HG03135 (cell line): ENCODE data around the gene MACO1.
"Not testable (repeated sequence)": the region's sequence is repeated elsewhere in the genome, so short reads cannot be mapped to it uniquely, and the experiment has no call there.

ENCODE experiments used
- ATAC-seq: cut with Tn5 transposase; IDR thresholded peaks from one replicate; pipeline ENCODE4 v1.9.1; 2021; ENCODE audit warnings: mild to moderate bottlenecking, moderate library complexity; ENCODE audit not compliant: unreplicated experiment

MACO1 gene

GRCh38 chr1:25450891-25451290 lies 20.2 kb downstream of the MACO1 start:
- ATAC-seq, result no peak

- no peak for ATAC-seq
Measured at GRCh38 chr1:25451908-25452307, 21.2 kb downstream of the MACO1 start.

GRCh38 chr1:25456502-25456901 lies 25.8 kb downstream of the MACO1 start:
- no peak for ATAC-seq

GRCh38 chr1:25458541-25459298 lies 28.0 kb downstream of the MACO1 start:
- no peak for ATAC-seq

GRCh38 chr1:25460020-25460419 lies 29.3 kb downstream of the MACO1 start:
- ATAC-seq, result no peak

- ATAC-seq, result not testable (repeated sequence)
Measured at GRCh38 chr1:25460816-25461215, 30.1 kb downstream of the MACO1 start.

GRCh38 chr1:25461849-25462248 lies 31.2 kb downstream of the MACO1 start:
- no peak for ATAC-seq

GRCh38 chr1:25462732-25463131 lies 32.0 kb downstream of the MACO1 start:
- ATAC-seq, result no peak

GRCh38 chr1:25467193-25467592 lies 36.5 kb downstream of the MACO1 start:
- no peak for ATAC-seq

- ATAC-seq, result no peak
Measured at GRCh38 chr1:25467616-25468015, 36.9 kb downstream of the MACO1 start.

- ATAC-seq, result no peak
Measured at GRCh38 chr1:25468033-25468432, 37.3 kb downstream of the MACO1 start.

- ATAC-seq, result no peak
Measured at GRCh38 chr1:25469177-25469576, 38.5 kb downstream of the MACO1 start.

- no peak for ATAC-seq
Measured at GRCh38 chr1:25472471-25472870, 41.8 kb downstream of the MACO1 start.

GRCh38 chr1:25473653-25474225 lies 43.0 kb downstream of the MACO1 start:
- ATAC-seq, result no peak

GRCh38 chr1:25474439-25475047 lies 43.8 kb downstream of the MACO1 start:
- ATAC-seq, result no peak

GRCh38 chr1:25476186-25477097 lies 45.7 kb downstream of the MACO1 start:
- ATAC-seq, result no peak

GRCh38 chr1:25477448-25478034 lies 46.8 kb downstream of the MACO1 start:
- ATAC-seq, result no peak

- no peak for ATAC-seq
Measured at GRCh38 chr1:25478633-25479032, 47.9 kb downstream of the MACO1 start.

GRCh38 chr1:25481625-25482024 lies 50.9 kb downstream of the MACO1 start:
- ATAC-seq, result no peak

GRCh38 chr1:25482211-25482610 lies 51.5 kb downstream of the MACO1 start:
- ATAC-seq, result no peak

GRCh38 chr1:25484096-25484495 lies 53.4 kb downstream of the MACO1 start:
- ATAC-seq, result no peak
